Peyer's patch (tissue), 4 donors: ENCODE results near the gene ME1.

Experiments
- POLR2A ChIP-seq, 2 donors: fragments of 450-650 bp; IDR thresholded peaks; one replicate each; pipeline ENCODE4 v1.5.1; 2017; ENCODE audit warnings: antibody characterized with exemption in 2 of 2, mild to moderate bottlenecking in 2 of 2, moderate library complexity in 2 of 2
- TF ChIP-seq, protein P1 (sequence below), 6 experiments: fragments of 450-650 bp in 4 of 6; fragments of 200-600 bp in 2 of 6; sonication (generic) in 1 of 6; IDR thresholded peaks; one replicate each; pipeline ENCODE4 v1.5.1; 2017 to 2019; ENCODE audit warnings: antibody characterized with exemption in 6 of 6, mild to moderate bottlenecking in 3 of 6, moderate library complexity in 1 of 6

GRCh38 chr6:83439201-83439600 lies 8.3 kb upstream of the ME1 start:
- TF ChIP-seq, protein P1, sequence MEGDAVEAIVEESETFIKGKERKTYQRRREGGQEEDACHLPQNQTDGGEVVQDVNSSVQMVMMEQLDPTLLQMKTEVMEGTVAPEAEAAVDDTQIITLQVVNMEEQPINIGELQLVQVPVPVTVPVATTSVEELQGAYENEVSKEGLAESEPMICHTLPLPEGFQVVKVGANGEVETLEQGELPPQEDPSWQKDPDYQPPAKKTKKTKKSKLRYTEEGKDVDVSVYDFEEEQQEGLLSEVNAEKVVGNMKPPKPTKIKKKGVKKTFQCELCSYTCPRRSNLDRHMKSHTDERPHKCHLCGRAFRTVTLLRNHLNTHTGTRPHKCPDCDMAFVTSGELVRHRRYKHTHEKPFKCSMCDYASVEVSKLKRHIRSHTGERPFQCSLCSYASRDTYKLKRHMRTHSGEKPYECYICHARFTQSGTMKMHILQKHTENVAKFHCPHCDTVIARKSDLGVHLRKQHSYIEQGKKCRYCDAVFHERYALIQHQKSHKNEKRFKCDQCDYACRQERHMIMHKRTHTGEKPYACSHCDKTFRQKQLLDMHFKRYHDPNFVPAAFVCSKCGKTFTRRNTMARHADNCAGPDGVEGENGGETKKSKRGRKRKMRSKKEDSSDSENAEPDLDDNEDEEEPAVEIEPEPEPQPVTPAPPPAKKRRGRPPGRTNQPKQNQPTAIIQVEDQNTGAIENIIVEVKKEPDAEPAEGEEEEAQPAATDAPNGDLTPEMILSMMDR (IDR thresholded peaks at IDR 0.05) = no peak
- no peak for TF ChIP-seq POLR2A (IDR thresholded peaks at IDR 0.05)
